Glutamatergic neuron (in vitro differentiated cells): Measurements from ENCODE around the gene CORO7. TPM values are rescaled to one million over a fixed set of nuclear protein-coding genes. Genes with fewer than 3 reads are reported as not detected.

Source experiments
- DNase-seq: peaks from one replicate; pipeline ENCODE4 v3.0.0; 2022
- H3K27ac Mint-ChIP-seq: one replicate; pipeline ENCODE4 v1.8.0; 2020; ENCODE audit warnings: mild to moderate bottlenecking, mixed read lengths, inconsistent platforms; ENCODE audit not compliant: unreplicated experiment
- H3K27me3 Mint-ChIP-seq: one replicate; pipeline ENCODE4 v1.8.0; 2020; ENCODE audit warnings: mild to moderate bottlenecking, moderate library complexity, mixed read lengths, inconsistent platforms; ENCODE audit not compliant: unreplicated experiment
- H3K36me3 Mint-ChIP-seq: one replicate; pipeline ENCODE4 v1.8.0; 2020; ENCODE audit warnings: mild to moderate bottlenecking, mixed read lengths, inconsistent platforms; ENCODE audit not compliant: unreplicated experiment
- H3K4me1 Mint-ChIP-seq: one replicate; pipeline ENCODE4 v1.8.0; 2020; ENCODE audit warnings: mild to moderate bottlenecking, low read depth, mixed read lengths, inconsistent platforms; ENCODE audit not compliant: unreplicated experiment
- H3K4me3 Mint-ChIP-seq: one replicate; pipeline ENCODE4 v1.8.0; 2020; ENCODE audit warnings: mild to moderate bottlenecking, mixed read lengths, inconsistent platforms; ENCODE audit not compliant: unreplicated experiment
- H3K9me3 Mint-ChIP-seq: one replicate; pipeline ENCODE4 v1.8.0; 2020; ENCODE audit warnings: mild to moderate bottlenecking, moderate library complexity, mixed read lengths, inconsistent platforms; ENCODE audit not compliant: unreplicated experiment
- CTCF ChIP-seq: fragments of 200-600 bp; sonication (generic); IDR thresholded peaks from one replicate; pipeline ENCODE4 v1.5.0; 2021; ENCODE audit not compliant: partially characterized antibody, unreplicated experiment
- total RNA-seq: library from RNA; stranded (reverse); fragmentation: NEBNext Ultra II Directional; extraction: Animal tissue kit (Norgen Biotek cat#: 25700); gene quantifications from one replicate; pipeline ENCODE4 v1.2.1, GENCODE V29; 2021; ENCODE audit not compliant: unreplicated experiment

Gene CORO7
- total RNA-seq, 1 donor from 2014 or later: 200 TPM

DNA sequence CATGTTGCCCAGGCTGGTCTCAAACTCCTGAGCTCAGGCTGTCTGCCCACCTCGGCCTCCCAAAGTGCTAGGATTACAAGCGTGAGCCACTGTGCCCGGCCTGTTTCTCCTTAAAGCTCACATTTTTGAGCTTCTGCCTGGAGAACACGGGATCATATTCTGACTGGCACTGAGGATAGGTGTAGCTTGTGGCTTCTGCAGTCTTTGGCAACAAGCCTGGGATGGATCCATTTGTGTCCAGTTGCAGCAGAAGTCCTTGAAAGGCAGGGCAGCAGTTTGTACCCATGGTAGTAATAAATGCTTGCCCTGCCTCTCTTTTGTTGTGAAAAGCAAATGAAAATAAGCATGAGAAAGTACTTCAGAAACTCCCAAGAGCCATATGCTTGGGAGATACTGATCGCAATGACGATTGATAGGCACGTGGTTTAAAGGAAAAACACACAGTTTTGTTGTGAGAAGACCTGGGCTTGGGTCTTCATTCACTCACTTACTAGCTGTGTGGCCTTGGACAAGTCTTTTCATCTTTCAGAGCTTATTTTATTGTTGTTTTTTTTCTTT lies 3.1 kb upstream of the CORO7 start:
- no peak overlapping the region for H3K4me3 Mint-ChIP-seq
- peaks cover 7% of the 10 kb centered on the region for H3K4me1 Mint-ChIP-seq
- no peak for TF ChIP-seq CTCF
- DNase-seq: no peak
- H3K27me3 Mint-ChIP-seq: peaks cover 12% of the 10 kb centered on the region
- H3K27ac Mint-ChIP-seq: no peak overlapping the region
- H3K9me3 Mint-ChIP-seq: peaks cover 10% of the 10 kb centered on the region
- H3K36me3 Mint-ChIP-seq: no peaks in the 10 kb centered on the region

GRCh38 chr16:4415538-4416199 lies 727 bp downstream of the CORO7 start:
- Mint-ChIP-seq H3K36me3 (no peaks in the 10 kb centered on the region), H3K27me3 (peaks cover 19% of the 10 kb centered on the region), H3K4me1 (peaks cover 28% of the 10 kb centered on the region), H3K27ac (peak overlapping the region; percentile 91), H3K9me3 (peaks cover 14% of the 10 kb centered on the region), H3K4me3 (peak overlapping the region; percentile 91)
- TF ChIP-seq CTCF: no peak
- DNase-seq: peak; percentile 53

DNA sequence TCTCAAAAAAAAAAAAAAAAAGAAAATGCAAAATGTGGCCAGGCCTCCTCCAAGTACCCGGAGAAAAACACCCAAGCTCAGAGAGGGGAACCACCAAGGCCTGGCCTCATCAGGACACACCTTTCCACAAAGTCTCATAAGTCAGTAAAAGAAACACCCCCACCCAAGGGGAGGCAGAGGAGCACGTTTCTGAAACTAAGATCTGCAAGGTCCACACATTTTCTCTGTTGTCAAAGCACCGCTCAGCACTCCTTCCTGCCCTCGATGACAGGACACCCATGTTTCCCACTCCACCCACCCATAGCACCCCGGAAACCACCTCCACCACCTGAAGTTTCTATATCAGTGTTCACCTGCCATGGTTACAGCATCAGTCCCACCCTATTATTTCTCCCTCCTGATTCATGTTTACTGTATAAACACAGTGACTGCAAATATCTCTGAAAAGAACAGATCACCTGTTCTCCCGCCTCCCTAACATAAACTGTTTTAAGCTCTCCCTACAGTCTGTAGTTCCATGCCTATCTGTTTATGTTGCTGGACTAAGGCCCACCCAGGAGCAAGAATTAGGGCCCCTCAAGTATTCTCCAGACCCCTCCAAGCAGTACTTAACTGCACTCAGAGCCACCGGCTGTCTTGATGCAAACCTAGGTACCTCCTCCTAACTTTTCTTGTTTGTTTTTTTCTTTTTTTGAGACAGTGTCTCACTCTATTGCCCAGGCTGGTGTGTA lies 2.0 kb downstream of the CORO7 start:
- DNase-seq: no peak
- H3K4me3 Mint-ChIP-seq: peak overlapping the region; percentile 91
- TF ChIP-seq CTCF: no peak
- H3K9me3 Mint-ChIP-seq: peaks cover 14% of the 10 kb centered on the region
- H3K36me3 Mint-ChIP-seq: no peaks in the 10 kb centered on the region
- H3K4me1 Mint-ChIP-seq: peaks cover 35% of the 10 kb centered on the region
- H3K27ac Mint-ChIP-seq: no peak overlapping the region
- peaks cover 20% of the 10 kb centered on the region for H3K27me3 Mint-ChIP-seq

DNA sequence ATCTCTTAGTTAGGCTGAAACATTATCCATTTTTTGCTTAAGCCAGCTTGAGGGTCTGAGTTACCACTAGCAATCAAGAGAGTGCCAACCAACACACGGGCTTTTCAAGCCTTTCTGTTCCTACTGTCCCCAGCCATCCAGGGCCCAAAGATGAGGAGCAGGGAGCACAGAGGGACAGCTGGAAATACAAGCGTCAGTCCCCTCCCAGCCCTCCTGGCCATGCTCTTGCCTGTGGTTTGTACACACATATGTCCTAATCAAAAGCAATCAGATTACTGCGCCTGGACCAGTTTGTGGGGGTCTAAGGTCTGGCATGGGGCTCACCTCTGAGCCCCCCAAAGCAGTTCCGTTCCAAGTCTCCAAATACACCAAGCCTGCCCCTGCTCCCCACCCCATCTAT lies 3.5 kb downstream of the CORO7 start:
- H3K36me3 Mint-ChIP-seq: no peaks in the 10 kb centered on the region
- peaks cover 35% of the 10 kb centered on the region for H3K4me1 Mint-ChIP-seq
- DNase-seq: no peak
- H3K27me3 Mint-ChIP-seq: peaks cover 20% of the 10 kb centered on the region
- H3K4me3 Mint-ChIP-seq: no peak overlapping the region
- H3K27ac Mint-ChIP-seq: peak overlapping the region; percentile 95
- peaks cover 14% of the 10 kb centered on the region for H3K9me3 Mint-ChIP-seq
- TF ChIP-seq CTCF: no peak

- no peak for TF ChIP-seq CTCF
- Mint-ChIP-seq H3K27ac (peak overlapping the region; percentile 95), H3K4me1 (peaks cover 35% of the 10 kb centered on the region), H3K9me3 (peaks cover 14% of the 10 kb centered on the region), H3K4me3 (peak overlapping the region; percentile 78), H3K36me3 (no peaks in the 10 kb centered on the region), H3K27me3 (peaks cover 20% of the 10 kb centered on the region)
- no peak for DNase-seq
Observed at GRCh38 chr16:4412159-4412558, 4.2 kb downstream of the CORO7 start.
